GM12878 (cell line): ENCODE measurements around the gene GNAI2. TPM values are rescaled to one million over a fixed set of nuclear protein-coding genes. Genes with fewer than 3 reads are reported as not detected.

Source experiments
- ATAC-seq: fragments of 200-7000 bp; cut with Tn5 transposase; 3 replicates; pipeline ENCODE4 v1.9.1; 2020; ENCODE audit warnings: mild to moderate bottlenecking, moderate library complexity
- BruUV-seq: library from RNA; stranded (reverse); fragments of 400-500 nt; replicated peaks from 2 replicates; lab custom pipeline; 2021; lab: Mats Ljungman, UMichigan
- CTCF ChIA-PET: fragments of 300-600 bp; sonication (Branson Sonifier 250); formaldehyde crosslinking; extraction: SDS; loops from one replicate; lab custom pipeline; 2021; ENCODE audit warnings: inconsistent platforms; lab: Yijun Ruan, JAX
- POLR2A ChIA-PET: fragments of 350-600 bp; formaldehyde crosslinking; extraction: SDS; loops from one replicate; lab custom pipeline; 2021; ENCODE audit warnings: inconsistent platforms; lab: Charles Lee
- RAD21 ChIA-PET: fragments of 300-600 bp; sonication (Branson Sonifier 250); formaldehyde crosslinking; loops from one replicate; lab custom pipeline; 2023; ENCODE audit warnings: antibody characterized with exemption; ENCODE audit not compliant: unreplicated experiment; lab: Charles Lee
- SMC1A ChIA-PET: fragments of 300-600 bp; sonication (Branson Sonifier 250); formaldehyde crosslinking; loops from one replicate; lab custom pipeline; 2023; ENCODE audit not compliant: unreplicated experiment, uncharacterized antibody; lab: Charles Lee
- DNase-seq: peaks from one replicate; pipeline ENCODE4 v3.0.0-alpha.2; 2011; ENCODE audit warnings: low read depth, low spot score
- FAIRE-seq: peaks from 3 replicates; lab custom pipeline; 2011; peaks lifted over from hg19 to GRCh38; lab: Jason Lieb, UNC
- H2AFZ ChIP-seq: 2 replicates; pipeline ENCODE4 v1.6.0; 2011; ENCODE audit warnings: low read depth, low read length, control low read depth; ENCODE audit not compliant: control insufficient read depth
- H3K27ac ChIP-seq: 2 replicates; pipeline ENCODE4 v1.5.1; 2011; ENCODE audit warnings: control low read depth; ENCODE audit not compliant: control insufficient read depth, insufficient read depth
- H3K27me3 ChIP-seq, 2 experiments: replicated peaks in 1 of 2; 2 replicates each; pipeline versions ENCODE4 v1.6.0 to v1.6.1; 2011; ENCODE audit warnings: low read length in 1 of 2; ENCODE audit not compliant: control insufficient read depth in 2 of 2, insufficient read depth in 2 of 2
- H3K36me3 ChIP-seq, 2 experiments: 2 replicates each; pipeline ENCODE4 v1.5.1; 2011; ENCODE audit warnings: low read length in 1 of 2; ENCODE audit not compliant: control insufficient read depth in 2 of 2, insufficient read depth in 2 of 2
- H3K4me1 ChIP-seq: 2 replicates; pipeline ENCODE4 v1.6.1; 2011; ENCODE audit warnings: mild to moderate bottlenecking, low read length, moderate library complexity, mixed read lengths; ENCODE audit not compliant: control insufficient read depth, insufficient read depth
- H3K4me2 ChIP-seq: 2 replicates; pipeline ENCODE4 v1.6.0; 2011; ENCODE audit warnings: control low read depth; ENCODE audit not compliant: control insufficient read depth, insufficient read depth
- H3K4me3 ChIP-seq: fragments of 200-600 bp; sonication (generic); 2 replicates; pipeline ENCODE4 v1.5.1; 2016
- H3K79me2 ChIP-seq: 2 replicates; pipeline ENCODE4 v1.6.0; 2011; ENCODE audit warnings: low read length; ENCODE audit not compliant: control insufficient read depth, insufficient read depth
- H3K9ac ChIP-seq: 2 replicates; pipeline ENCODE4 v1.8.0; 2011; ENCODE audit warnings: low read length, control low read depth, mixed read lengths; ENCODE audit not compliant: control insufficient read depth, insufficient read depth
- H3K9me3 ChIP-seq: replicated peaks from 3 replicates; pipeline ENCODE4 v1.5.1; 2011; ENCODE audit warnings: mild to moderate bottlenecking, low read length; ENCODE audit not compliant: control insufficient read depth, insufficient read depth
- H4K20me1 ChIP-seq: 2 replicates; pipeline ENCODE4 v1.6.0; 2011; ENCODE audit not compliant: control insufficient read depth, insufficient read depth
- BACH1 ChIP-seq: fragments of 450-650 bp; IDR thresholded peaks from 2 replicates; pipeline ENCODE4 v1.6.1; 2017; ENCODE audit warnings: mild to moderate bottlenecking, borderline replicate concordance
- BCL11A ChIP-seq: IDR thresholded peaks from 2 replicates; pipeline ENCODE4 v1.6.1; 2011; ENCODE audit warnings: low read depth, low read length
- CBFB ChIP-seq: IDR thresholded peaks from 2 replicates; pipeline ENCODE4 v1.6.1; 2016; ENCODE audit warnings: antibody characterized with exemption, low read depth
- CEBPZ ChIP-seq: fragments of 150-350 bp; IDR thresholded peaks from 2 replicates; pipeline ENCODE4 v1.6.1; 2016; ENCODE audit warnings: low read depth, low read length
- KAT2A ChIP-seq: conservative IDR thresholded peaks from 2 replicates; pipeline ENCODE4 v1.6.1; 2011; ENCODE audit warnings: low read depth, low read length; ENCODE audit not compliant: control insufficient read depth
- MLLT1 ChIP-seq: fragments of 450-650 bp; IDR thresholded peaks from 2 replicates; pipeline ENCODE4 v1.6.1; 2016; ENCODE audit warnings: mild to moderate bottlenecking
- NRF1 ChIP-seq: conservative IDR thresholded peaks from 2 replicates; pipeline ENCODE4 v1.6.1; 2011; ENCODE audit warnings: mild to moderate bottlenecking, low read depth, low read length, improper control_type of control experiment
- PML ChIP-seq: IDR thresholded peaks from 2 replicates; pipeline ENCODE4 v1.6.1; 2012; ENCODE audit warnings: low read length, inconsistent platforms
- POLR2AphosphoS5 ChIP-seq: IDR thresholded peaks from 2 replicates; pipeline ENCODE4 v1.6.1; 2011; ENCODE audit warnings: mild to moderate bottlenecking, low read length, inconsistent platforms
- RELA ChIP-seq: fragments of 450-650 bp; IDR thresholded peaks from 2 replicates; pipeline ENCODE4 v1.8.0; 2014; ENCODE audit warnings: borderline replicate concordance; ENCODE audit not compliant: partially characterized antibody
- ZNF207 ChIP-seq: fragments of 450-650 bp; IDR thresholded peaks from 2 replicates; pipeline ENCODE4 v1.6.1; 2014; ENCODE audit warnings: antibody characterized with exemption, mild to moderate bottlenecking, borderline replicate concordance
- WGBS: methylation state at CpG from one replicate; pipeline ENCODE4 v1.1.6; 2016; ENCODE audit warnings: low lambda C conversion rate; ENCODE audit not compliant: insufficient replicate concordance, insufficient coverage; ENCODE audit errors: missing lambda C conversion rate; 5-methylcytosine and 5-hydroxymethylcytosine counted together
- in situ Hi-C: fragments of 300-500 bp; cut with MboI; formaldehyde crosslinking; loops from 9 replicates; pipeline ENCODE4 v1.14.3; 2018; ENCODE audit warnings: mixed read lengths
- intact Hi-C: fragments of 100-400 bp; cut with micrococcal nuclease; formaldehyde crosslinking; loops from one replicate; pipeline ENCODE4 v1.14.2; 2022; ENCODE audit not compliant: unreplicated experiment
- polyA plus RNA-seq, 11 experiments: library from polyadenylated mRNA; depleted of rRNA in 4 of 11; unstranded in 6 of 11; stranded (reverse) in 5 of 11; fragments of >200 nt; fragmentation: Nextera tagmentation in 4 of 11; fragmentation: Illumina TruSeq in 1 of 11; extraction: Ambion mirVana in 4 of 11; extraction: Trizol in 1 of 11; gene quantifications; 1 replicate in 1 of 11; 2 replicates in 10 of 11; pipeline versions ENCODE4 v1.2.1 to v1.2.3, GENCODE V29; 2011 to 2016; ENCODE audit warnings: inconsistent platforms in 2 of 11, missing spikeins in 2 of 11, low read depth in 1 of 11
- total RNA-seq, 4 experiments: library from RNA; depleted of rRNA in 3 of 4; stranded (reverse); fragments of >200 nt in 3 of 4; fragmentation: Illumina TruSeq in 1 of 4; extraction: Trizol in 1 of 4; gene quantifications; 2 replicates each; pipeline versions ENCODE4 v1.2.1 to v1.2.3, GENCODE V29; 2013 to 2021

Gene GNAI2
- total and polyA plus RNA-seq, 10 of the 15 experiments (the other 5 are each of a cell fraction or from before 2014, with no cell fraction given) = 5.0 to 346 (median 237) TPM

GRCh38 chr3:50203113-50203808 lies 32.7 kb upstream of the GNAI2 start:
- Histone ChIP-seq H3K4me3 (no peak overlapping the region), H3K9ac (no peak overlapping the region), H3K9me3 (no peaks in the 10 kb centered on the region), H3K27ac (no peak overlapping the region), H3K36me3 (no peaks in the 10 kb centered on the region), H4K20me1 (no peaks in the 10 kb centered on the region), H3K79me2 (no peaks in the 10 kb centered on the region), H3K4me1 (no peaks in the 10 kb centered on the region), H3K4me2 (no peak overlapping the region), H3K27me3 (peaks cover 18 to 24% of the 10 kb centered on the region in 2 experiments), H2AFZ (no peak overlapping the region)
- FAIRE-seq = no peak
- ChIA-PET POLR2A (no interaction called here), SMC1A (interaction anchor here (1.5 kb wide), 1 partner anchor 23 kb away, joined by 3 read pairs; no protein-coding TSS in a partner anchor), CTCF (interaction anchor here (0.6 to 1.6 kb wide), 5 partner anchors 9 to 123 kb away, joined by 3 to 4 read pairs (median 4); partner anchors contain the start of gene GNAT1), RAD21 (interaction anchor here (0.7 kb wide), 1 partner anchor 69 kb away, joined by 4 read pairs; no protein-coding TSS in a partner anchor)
- ATAC-seq = no peak
- in situ Hi-C loops (no loop called here), intact Hi-C loops (no loop called here)
- no TSS peak for BruUV-seq
- TF ChIP-seq BCL11A (no peak), POLR2AphosphoS5 (no peak), ZNF207 (no peak), MLLT1 (no peak), KAT2A (no peak), PML (no peak), RELA (no peak), CBFB (no peak), CEBPZ (no peak), NRF1 (no peak), BACH1 (no peak)
- WGBS = 20% methylated on average over 9 of the region's 9 CpGs
- no peak for DNase-seq
